GM21360 (cell line): ENCODE data around the gene RWDD4.
"Not testable (repeated sequence)": the region's sequence is repeated elsewhere in the genome, so short reads cannot be mapped to it uniquely, and the experiment has no call there.

Source experiments
- ATAC-seq: cut with Tn5 transposase; IDR thresholded peaks from one replicate; pipeline ENCODE4 v1.9.1; 2021; ENCODE audit warnings: mild to moderate bottlenecking, moderate library complexity; ENCODE audit not compliant: unreplicated experiment

RWDD4 gene

DNA sequence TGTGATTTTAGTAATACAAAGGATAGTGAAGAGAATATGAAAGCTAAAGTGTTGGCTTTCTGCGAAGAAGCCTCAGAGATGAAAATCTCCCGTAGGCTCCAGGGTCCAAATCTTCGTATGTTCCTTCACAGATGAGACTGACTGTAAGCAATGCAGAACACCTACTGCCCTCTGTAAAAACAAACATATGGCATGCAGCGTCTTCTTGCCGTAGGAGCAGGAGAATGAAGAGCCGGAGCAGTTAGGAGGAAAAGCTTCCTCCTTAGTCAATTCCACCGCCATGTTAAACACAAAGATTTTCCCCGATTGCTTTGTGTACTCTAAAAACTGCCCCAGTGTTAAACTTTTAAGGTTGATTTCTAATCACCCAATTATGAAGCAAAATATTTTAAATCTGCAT, 22.5 kb downstream of the RWDD4 start:
- no peak for ATAC-seq

DNA sequence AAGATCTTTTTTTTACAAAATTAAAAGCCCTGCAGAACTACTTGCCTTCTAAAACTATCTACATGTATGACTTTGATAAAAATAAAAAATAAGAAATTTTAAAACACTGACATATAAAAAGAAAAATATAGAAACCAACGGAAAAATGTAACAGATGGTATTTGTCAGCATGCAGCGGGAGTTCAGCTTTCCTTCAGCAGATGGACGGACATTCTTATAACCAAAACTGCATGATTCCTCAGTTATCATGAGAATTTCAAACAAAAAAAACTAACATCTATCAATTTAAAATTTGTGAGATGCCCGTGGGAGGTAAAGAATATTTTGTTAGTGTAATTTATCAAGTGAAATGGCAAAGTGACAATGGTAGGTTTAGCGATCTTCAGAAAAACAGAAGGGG, 23.2 kb downstream of the RWDD4 start:
- ATAC-seq, result no peak

DNA sequence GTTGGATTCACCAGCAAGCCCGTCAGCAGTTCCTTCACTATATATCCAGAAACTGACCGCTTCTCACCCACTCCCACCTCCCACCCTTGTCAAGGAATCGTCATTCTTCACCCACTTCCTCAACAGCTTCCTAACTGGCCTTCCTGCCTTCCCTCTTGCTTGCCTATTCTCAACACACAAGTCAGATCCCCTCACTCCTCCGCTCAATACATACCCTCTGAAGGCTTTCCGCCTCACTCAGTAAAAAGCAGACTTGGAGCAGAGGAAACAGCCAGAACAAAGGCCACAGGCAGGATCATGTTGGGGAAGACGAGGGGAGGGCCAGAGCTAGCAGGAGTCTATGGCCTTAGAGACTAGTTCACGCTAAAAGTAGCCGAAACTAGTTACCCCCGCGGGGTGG, 23.7 kb downstream of the RWDD4 start:
- no peak for ATAC-seq

DNA sequence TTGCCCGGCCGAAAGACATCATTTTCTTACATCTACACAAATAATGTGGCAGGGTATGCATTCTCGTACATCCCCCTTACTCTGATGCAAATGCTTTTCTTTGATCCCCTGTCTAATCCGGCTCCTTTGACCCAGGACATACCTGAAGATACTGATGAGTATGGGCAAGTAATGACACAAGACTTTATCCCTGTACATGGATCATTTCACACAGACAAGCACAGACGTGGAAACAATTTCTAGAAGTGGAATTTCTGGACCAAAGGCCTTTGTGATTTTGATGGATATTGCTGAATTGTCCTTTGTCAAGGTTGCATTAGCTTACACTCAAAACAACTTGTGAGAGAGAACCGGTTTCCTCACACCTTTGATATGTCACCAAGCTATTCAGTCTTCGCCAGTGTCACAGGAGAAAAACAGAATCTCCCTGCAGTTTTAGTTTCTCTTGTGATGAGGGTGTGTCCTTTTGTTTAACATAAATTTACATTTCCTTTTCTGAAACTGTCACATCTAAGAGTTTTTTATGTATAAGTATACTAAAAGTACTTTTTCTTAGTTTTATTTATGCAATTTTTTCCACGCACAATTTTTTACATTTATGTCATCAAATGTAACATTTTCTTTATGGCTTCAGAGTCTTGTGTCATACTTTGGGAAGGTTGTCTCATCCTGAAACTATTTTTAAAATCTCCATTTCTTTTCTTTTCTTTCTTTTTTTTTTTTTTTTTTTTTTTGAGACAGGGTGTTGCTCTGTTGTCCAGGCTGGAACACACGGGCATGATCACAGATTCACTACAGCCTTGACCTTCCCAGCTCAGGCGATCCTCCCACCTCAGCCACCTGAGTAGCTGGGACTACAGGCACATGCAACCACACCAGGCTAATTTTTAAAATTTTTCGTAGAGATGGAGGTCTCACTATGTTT, 25.2 kb downstream of the RWDD4 start:
- ATAC-seq, result no peak

DNA sequence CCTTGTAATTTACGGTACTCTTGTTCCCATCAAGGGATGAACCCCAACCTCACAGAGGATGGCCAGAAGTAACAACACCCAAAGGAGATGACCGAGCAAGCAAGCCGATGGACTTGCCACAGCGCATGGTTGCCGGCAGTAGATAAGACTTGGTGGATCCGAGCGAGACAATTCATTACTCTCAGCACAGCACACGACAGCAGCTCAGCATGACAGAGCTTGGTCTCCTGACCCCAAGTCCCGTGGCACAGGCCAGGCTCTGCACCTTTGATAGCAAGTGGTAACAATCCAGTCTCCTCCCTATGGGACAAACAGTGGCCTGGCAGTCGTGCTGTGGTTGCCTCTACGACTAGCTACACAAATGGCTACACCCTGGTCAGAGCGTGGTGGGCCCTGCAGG, 26.3 kb downstream of the RWDD4 start:
- ATAC-seq, result no peak

DNA sequence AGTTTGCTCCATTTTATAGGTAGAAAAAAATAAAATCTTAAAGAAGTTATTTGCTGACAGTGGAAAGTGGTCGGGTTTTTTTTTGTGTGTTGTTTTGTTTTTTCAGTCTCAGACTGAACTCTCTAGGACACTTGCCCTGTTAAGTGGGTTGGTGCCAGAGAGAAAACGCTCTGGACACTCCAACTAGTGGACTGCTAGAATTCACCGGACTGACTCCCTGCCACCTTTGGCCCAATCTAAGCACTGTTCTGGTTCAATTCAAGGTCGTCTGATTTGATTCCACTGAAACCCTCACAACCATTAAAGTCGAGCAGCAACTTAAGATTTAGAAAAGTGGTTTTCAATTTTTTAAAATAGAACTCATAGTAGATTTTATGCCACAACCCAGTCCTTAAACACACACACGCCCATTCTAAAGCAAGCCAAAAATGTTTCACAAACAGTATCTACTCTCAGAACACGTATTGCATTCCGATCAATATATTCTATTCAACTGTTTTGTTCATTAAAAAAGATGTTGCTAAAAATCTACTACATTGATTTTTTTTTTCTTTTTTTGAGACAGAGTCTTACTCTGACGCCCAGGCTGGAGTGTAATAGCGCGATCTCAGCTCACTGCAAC, 27.3 kb downstream of the RWDD4 start:
- no peak for ATAC-seq

DNA sequence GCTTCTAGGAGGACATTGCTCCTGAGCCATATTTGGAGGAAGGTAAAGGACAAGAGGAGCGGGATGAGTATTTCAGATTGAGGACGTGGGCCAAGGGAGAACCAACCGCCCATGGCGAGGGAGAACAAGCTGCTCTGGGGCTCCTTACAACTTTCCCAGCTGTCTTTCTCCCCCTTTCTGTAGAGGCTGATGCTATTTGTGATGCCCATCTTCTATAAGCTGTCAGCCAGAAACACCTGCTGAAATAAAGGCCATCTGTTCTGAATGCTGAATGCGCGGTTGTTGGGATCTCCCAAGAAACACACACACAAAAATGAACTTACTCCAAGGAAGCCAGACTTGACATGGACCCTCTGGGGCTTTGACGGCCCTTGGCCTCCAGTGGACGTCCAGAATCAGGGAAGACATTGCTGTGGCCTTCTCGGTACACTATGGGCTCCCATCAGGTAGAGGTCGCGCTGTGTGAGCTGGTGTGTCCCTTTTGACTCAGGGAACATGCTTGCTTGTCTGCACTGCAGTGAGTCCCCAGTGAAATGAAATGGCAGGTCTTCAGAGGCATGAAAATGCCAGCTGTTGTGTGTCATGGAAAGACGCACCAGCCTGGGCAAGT, 30.9 kb downstream of the RWDD4 start:
- ATAC-seq, result no peak

DNA sequence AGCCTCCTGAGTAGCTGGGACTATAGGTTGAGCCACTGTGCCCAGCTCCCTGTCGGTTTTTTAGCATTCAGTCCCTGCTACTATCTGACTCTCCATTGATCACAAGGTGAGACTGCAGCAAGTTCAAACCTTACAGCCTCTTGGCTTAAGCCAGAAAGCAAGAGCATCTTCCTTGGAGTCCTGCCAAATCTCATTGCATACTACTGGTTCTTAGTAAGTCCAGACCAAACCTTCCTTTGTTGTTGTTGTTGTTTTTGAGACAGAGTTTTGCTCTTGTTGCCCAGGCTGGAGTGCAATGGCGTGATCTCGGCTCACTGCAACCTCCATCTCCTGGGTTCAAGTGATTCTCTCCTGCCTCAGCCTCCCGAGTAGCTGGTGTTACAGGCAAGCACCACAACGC, 31.7 kb downstream of the RWDD4 start:
- ATAC-seq, result not testable (repeated sequence)

DNA sequence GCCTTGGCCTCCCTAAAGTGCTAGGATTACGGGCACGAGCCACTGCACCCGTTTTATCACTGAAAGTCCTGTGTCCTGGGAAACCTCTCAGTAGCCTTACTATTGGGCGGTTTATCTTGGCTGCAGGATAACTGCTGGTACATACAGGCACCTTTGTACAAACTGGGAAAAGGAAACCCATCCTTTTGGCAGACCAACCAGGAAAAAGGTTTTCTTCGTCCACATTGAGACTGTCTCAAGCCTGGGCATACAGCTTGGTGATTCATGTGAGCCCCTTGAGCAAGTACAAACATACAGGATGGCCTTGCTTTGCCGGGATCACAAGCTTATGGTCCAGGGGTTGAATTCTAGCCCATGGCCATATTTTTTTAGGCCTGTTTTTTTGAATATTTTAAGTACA, 32.8 kb downstream of the RWDD4 start:
- ATAC-seq, result no peak

DNA sequence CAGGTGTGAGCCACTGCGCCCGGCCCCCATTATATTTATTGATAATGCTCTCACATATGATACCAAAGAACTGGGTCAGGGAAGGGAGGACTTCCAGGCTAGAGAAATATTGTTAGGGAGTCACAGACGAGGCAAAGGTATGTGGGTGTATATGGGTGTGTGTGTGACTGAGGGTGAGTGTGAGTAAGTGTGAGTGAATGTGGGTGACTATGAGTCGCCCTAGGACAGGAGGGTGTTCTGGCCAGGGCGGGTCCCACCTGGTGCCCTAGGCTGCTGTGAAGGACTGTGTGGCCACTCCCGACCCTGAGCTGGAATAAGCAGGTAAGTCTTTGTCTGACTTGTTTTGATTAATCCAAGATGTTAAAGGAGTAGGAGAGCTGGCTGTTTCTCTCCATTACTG, 34.4 kb downstream of the RWDD4 start:
- ATAC-seq, result no peak

DNA sequence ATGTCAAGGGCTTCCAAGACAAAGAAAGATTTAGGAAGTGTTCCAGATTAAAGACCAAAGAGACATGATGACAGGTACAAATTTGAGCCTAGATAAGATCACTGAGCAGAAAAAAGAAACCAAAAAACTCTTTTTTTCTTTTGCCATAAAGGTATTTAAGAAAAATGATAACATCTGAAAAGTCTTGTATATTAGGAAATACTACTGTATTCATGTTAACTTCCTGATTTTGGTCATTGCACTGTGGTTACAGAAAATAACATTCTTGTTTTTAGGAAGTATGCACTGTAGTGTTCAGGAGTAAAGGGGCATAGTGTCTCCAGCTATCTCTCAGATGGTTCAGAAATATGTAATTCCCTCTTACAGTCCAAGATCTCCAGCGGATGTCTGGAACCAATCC, 37.1 kb downstream of the RWDD4 start:
- no peak for ATAC-seq

DNA sequence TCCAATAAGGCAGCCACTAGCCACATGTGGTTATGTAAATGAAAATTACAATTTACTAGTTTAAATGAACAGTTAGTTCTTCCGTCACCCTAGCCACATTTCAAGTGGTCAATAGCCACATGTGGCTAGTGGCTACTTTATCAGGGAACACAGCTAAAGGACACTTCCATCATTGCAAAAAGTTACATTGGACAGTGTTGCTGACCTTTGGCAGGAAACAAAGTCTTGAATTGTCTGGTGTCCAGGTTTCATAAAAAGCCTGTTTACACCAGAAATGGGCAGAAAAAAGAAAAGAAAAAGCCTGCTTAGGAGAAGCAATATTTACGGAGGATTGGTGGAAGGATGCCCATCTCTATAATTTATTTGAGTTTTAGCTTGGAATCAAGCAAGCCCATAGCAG, 38.6 kb downstream of the RWDD4 start:
- ATAC-seq, result no peak

DNA sequence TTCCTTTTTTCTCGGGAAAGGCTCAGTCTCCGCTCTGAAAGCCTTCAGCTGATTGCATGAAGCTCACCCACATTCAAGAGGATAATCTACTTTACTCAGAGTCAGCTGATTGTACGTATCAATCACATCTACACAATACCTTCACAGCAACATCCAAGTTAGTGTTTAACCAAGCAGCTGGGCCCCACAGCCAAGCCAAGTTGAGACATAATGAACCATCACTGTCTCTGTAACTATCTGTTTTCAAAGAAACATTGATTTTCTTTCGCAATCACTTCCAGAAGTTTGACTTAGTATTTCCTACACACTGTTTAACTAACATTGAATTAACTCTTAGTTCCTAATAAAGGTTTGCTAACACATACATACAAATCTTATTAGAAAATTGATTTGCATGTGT, 40.3 kb downstream of the RWDD4 start:
- no peak for ATAC-seq

DNA sequence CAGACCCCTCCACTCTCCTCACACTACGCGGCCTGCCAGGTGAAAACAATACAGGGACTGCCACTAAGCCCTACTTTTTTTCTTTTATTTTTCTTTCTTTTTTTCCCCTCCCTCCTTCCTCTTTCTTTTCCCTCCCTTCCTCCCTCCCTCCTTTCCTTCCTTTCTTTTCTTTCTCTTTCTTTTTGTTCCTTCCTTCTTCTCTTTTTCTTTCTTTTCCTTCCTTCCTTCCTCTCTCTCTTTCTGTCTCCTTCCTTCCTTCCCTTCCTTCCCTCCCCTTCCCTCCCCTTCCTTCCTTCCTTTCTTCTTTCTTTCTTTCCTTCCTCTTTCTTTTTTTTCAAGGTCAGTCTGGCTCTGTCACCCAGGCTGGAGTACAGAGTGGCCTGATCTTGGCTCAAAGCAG, 41.9 kb downstream of the RWDD4 start:
- ATAC-seq, result no peak

DNA sequence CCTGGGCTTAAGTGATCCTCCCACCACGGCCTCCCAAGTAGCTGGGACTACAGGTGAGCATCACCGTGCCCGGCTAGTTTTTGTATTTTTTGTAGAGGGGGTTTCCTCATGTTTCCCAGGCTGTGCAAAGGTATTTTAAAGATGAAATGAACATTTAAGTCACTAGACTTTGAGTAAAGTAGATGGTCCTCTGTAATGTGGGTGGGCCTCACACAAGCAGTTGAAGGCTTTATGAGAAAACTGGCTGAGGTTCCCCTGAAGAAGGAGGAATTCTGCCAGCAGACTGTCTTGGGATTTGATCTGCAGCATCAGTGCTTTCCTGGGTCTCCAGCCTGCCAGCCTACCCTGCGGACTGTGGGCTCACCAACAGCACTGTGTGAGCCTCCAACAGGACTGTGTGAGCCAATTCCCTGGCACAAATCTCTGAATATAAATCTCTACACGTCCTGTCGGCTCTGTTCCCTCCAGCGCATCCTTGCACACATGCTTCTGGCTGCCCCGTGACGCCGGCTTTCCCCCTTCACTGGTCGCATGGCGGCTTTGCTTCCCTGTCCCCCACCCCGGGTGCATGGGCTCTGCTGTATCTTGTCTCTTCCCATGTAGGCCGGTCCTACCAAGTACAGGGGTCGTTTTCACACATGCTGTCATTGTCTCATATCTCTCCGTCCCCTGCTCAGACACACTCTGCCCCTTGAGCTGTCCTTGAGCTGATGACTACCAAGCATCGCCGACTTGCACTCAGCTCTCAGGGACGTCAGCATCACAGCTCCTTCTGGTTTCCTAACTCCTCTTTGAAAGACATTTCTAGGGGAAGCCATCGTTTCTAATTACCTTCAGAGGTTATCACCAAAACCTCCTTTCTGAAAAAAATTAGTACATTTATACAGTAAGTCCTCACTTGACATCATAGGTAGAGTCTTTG, 46.4 kb downstream of the RWDD4 start:
- ATAC-seq, result no peak

DNA sequence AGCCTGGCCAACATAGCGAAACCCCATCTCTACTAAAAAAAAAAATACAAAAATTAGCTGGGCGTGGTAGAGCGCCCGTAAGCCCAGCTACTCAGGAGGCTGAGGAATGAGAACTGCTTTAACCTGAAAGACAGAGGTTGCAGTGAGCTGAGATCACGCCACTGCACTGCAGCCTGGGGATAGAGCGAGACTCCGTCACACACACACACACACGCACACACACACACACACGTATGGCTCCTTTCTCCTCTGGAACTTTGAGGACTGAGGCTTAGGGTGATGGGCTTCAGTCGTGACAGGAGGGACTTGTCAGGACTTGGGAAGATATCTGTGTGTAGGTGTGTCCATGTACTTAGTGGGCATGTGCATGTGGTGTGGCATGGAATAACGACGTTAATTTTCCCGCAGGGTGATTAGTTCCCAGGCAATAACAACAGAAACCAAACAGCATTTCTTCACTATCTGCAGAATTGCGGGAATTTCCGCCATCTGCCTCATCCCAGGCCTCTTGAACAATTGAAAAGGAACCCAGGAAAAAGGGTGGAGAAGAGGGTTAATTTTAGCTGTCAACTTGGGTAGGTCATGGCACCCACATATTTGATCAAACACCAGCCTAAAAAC, 47.7 kb downstream of the RWDD4 start:
- ATAC-seq, result no peak

DNA sequence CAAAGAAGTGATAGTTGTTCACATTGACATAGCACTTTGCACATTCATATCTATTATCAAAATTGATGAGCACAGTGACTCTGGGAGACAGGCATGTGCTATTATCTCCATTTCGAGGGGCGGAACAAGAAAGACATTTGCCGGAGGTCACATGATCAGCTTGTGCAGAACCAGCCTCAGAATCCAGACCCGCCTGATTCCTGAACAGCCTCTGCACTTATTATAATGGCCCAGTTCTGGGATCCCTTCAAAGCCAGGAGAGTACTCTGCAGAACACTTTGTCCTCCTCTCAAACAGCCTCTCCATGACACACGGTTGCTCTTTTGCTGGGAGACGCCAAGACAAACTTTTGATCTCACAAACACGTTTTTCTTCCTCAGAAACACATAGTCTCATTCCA, 48.4 kb downstream of the RWDD4 start:
- no peak for ATAC-seq

DNA sequence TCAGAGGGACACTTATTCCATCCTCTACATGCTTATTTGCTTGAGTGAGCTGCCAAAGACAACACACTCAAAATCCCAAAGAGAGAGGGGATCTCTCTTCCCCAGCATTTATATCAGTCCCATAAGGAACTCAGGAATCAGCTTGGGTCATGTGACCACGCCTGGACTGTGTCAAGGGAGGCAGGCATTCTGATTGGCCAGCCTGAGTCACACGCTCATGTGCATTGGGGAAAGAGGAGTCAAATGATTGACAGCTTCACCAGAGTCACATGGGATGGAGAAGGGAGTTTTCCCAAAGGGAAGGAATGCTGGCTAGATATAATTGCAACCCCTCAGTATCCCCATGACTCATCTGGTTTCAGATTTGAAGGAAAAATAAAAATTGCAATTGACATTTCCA, 49.0 kb downstream of the RWDD4 start:
- ATAC-seq, result no peak

DNA sequence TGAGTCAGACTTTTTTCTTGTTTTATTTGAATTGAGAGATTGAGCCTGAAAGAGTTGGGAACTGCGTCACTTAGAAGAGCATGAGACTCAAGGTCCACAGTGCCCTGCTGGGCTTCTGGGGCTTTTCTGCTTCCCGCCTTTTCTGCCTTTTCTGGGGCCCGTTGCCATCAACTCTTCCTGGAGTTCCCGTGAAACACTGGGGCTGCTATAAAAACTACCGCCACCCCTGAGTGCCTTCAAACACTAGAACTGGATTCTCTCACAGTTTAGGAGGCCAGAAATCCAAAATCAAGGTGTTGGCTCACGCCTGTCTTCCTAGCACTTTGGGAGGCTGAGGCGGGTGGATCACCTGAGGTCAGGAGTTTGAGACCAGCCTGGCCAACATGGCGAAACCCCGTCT, 49.8 kb downstream of the RWDD4 start:
- no peak for ATAC-seq

DNA sequence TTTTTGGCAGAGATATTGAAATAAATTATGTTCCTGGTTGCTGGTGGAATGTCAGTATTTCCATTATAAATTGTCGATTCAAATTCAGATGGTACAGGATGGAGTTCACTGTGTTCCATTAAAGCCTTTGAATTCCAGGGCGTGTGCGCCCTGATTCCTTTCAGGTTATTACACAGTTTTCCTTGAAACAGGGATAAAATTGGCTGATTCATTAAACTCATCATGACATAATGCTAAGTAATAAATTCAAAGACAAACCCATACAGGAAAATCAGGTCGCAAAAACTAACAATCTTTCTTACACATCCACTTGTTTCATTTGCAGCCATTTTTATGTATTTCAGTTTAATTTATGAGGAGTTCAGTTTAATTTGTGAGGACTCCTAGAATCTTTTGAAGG, 51.1 kb downstream of the RWDD4 start:
- no peak for ATAC-seq

DNA sequence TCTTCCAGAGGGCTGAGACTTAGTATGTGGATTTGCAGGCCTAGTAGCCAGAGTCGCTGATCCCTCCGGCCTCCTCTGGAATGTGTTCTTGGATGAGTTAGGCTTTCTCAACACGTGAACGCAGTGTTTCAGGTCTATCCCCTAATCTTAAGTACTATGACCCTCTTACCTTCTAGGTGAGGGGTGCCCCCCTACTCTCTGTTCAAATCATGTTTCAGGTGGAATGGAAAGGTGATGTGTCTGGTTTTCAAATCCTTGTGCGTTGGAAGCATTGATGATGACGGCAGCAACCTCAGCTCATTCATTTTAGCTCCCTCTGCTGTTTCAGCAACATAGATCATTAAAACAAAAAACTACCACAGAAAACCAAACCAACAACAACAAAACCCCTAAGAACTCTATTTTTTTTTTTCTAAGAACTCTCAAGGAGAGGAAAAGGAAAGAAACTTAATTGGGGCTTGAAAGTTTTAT, 56.4 kb downstream of the RWDD4 start:
- no peak for ATAC-seq
